Keratinocyte (primary cell): Measurements from ENCODE around the gene DPCD. TPM values are rescaled to one million over a fixed set of nuclear protein-coding genes. Genes with fewer than 3 reads are reported as not detected.

ENCODE experiments used
- DNase-seq: peaks from one replicate; pipeline ENCODE4 v3.0.0-alpha.2; 2011; ENCODE audit warnings: low read depth, missing footprints, low spot score
- FAIRE-seq: peaks from 2 replicates; lab custom pipeline; 2011; peaks lifted over from hg19 to GRCh38; lab: Jason Lieb, UNC
- H2AFZ ChIP-seq: 2 replicates; pipeline ENCODE4 v1.6.0; 2012; ENCODE audit warnings: low read length, control low read depth, inconsistent platforms; ENCODE audit not compliant: control insufficient read depth
- H3K27ac ChIP-seq: 2 replicates; pipeline ENCODE4 v1.5.1; 2011; ENCODE audit warnings: low read length; ENCODE audit not compliant: control insufficient read depth, insufficient read depth
- H3K27me3 ChIP-seq: 3 replicates; pipeline ENCODE4 v1.6.0; 2011; ENCODE audit warnings: low read length; ENCODE audit not compliant: control insufficient read depth, insufficient read depth; ENCODE audit errors: extremely low read depth
- H3K36me3 ChIP-seq, 2 experiments: 2 replicates in 1 of 2; 3 replicates in 1 of 2; pipeline ENCODE4 v1.5.1; 2011; ENCODE audit warnings: low read length in 2 of 2, mild to moderate bottlenecking in 1 of 2; ENCODE audit not compliant: control insufficient read depth in 2 of 2, insufficient read depth in 2 of 2; ENCODE audit errors: extremely low read depth in 1 of 2
- H3K4me1 ChIP-seq: 3 replicates; pipeline ENCODE4 v1.5.1; 2011; ENCODE audit warnings: low read length; ENCODE audit not compliant: control insufficient read depth, insufficient read depth; ENCODE audit errors: extremely low read depth
- H3K4me2 ChIP-seq: 3 replicates; pipeline ENCODE4 v1.6.0; 2011; ENCODE audit warnings: low read depth, low read length; ENCODE audit not compliant: control insufficient read depth, insufficient read depth; ENCODE audit errors: extremely low read depth
- H3K4me3 ChIP-seq, 3 experiments: fragments of 200-600 bp in 1 of 3; sonication (generic) in 1 of 3; 2 replicates in 2 of 3; 3 replicates in 1 of 3; pipeline ENCODE4 v1.5.1; 2011 to 2016; ENCODE audit warnings: low read length in 3 of 3, mild to moderate bottlenecking in 3 of 3, control low read depth in 2 of 3, inconsistent platforms in 1 of 3, low read depth in 1 of 3, mixed read lengths in 1 of 3, mixed run types in 1 of 3, moderate library complexity in 1 of 3; ENCODE audit not compliant: control insufficient read depth in 2 of 3, insufficient read depth in 2 of 3; ENCODE audit errors: extremely low read depth in 1 of 3
- H3K79me2 ChIP-seq: 2 replicates; pipeline ENCODE4 v1.6.0; 2012; ENCODE audit warnings: low read length; ENCODE audit not compliant: control insufficient read depth, insufficient read depth
- H3K9ac ChIP-seq: 3 replicates; pipeline ENCODE4 v1.6.0; 2011; ENCODE audit warnings: low read length; ENCODE audit not compliant: control insufficient read depth, insufficient read depth; ENCODE audit errors: extremely low read depth
- H3K9me1 ChIP-seq: 3 replicates; pipeline ENCODE4 v1.6.0; 2011; ENCODE audit warnings: low read length; ENCODE audit not compliant: control insufficient read depth, insufficient read depth; ENCODE audit errors: extremely low read depth
- H3K9me3 ChIP-seq: 2 replicates; pipeline ENCODE4 v1.5.1; 2012; ENCODE audit warnings: low read depth, low read length; ENCODE audit not compliant: control insufficient read depth
- H4K20me1 ChIP-seq: 3 replicates; pipeline ENCODE4 v1.6.0; 2011; ENCODE audit warnings: low read length; ENCODE audit not compliant: control insufficient read depth, insufficient read depth; ENCODE audit errors: extremely low read depth
- CTCF ChIP-seq, 3 experiments: IDR thresholded peaks in 1 of 3; conservative IDR thresholded peaks in 1 of 3; optimal IDR thresholded peaks in 1 of 3; 2 replicates in 2 of 3; 3 replicates in 1 of 3; pipeline versions ENCODE3 to v1.5.1; 2011; ENCODE audit warnings: low read length in 3 of 3, mild to moderate bottlenecking in 3 of 3, moderate library complexity in 2 of 3, control low read depth in 1 of 3, inconsistent platforms in 1 of 3; ENCODE audit not compliant: insufficient read depth in 2 of 3; ENCODE audit errors: extremely low read depth in 1 of 3
- EZH2 ChIP-seq: IDR thresholded peaks from one replicate; pipeline ENCODE4 v1.6.1; 2012; ENCODE audit warnings: inconsistent platforms, mild to moderate bottlenecking, low read length, moderate library complexity
- dilution Hi-C: fragments of 300-500 bp; cut with MboI; formaldehyde crosslinking; loops from one replicate; pipeline ENCODE4 v1.7.0; 2020; ENCODE audit warnings: low sequenced_read_pairs; ENCODE audit not compliant: extremely low pct_ligation_motif_present
- polyA plus RNA-seq, 5 experiments: library from polyadenylated mRNA; depleted of rRNA in 3 of 5; stranded (reverse) in 3 of 5; stranded (forward) in 1 of 5; unstranded in 1 of 5; fragments of >200 nt; gene quantifications; 1 replicate in 1 of 5; 2 replicates in 3 of 5; 3 replicates in 1 of 5; pipeline versions ENCODE4 v1.2.1 to v1.2.3, GENCODE V29; 2011 to 2012; ENCODE audit warnings: missing spikeins in 2 of 5, low read depth in 1 of 5, low replicate concordance in 1 of 5

DPCD gene
- polyA plus RNA-seq, 1 donor (not counting 4 experiments of a cell fraction or from before 2014, with no cell fraction given): 58.1 TPM

- dilution Hi-C loops: no loop called here
- FAIRE-seq (no peak), DNase-seq (no peak)
- H3K9me1 ChIP-seq: no peaks in the 10 kb centered on the region
- no peaks in the 10 kb centered on the region for H3K27me3 ChIP-seq
- H3K4me1 ChIP-seq: no peaks in the 10 kb centered on the region
- no peak overlapping the region for H3K9ac ChIP-seq
- peaks cover 0 to 4% of the 10 kb centered on the region in 2 experiments for H3K36me3 ChIP-seq
- H3K4me2 ChIP-seq: no peak overlapping the region
- no peak overlapping the region for H2AFZ ChIP-seq
- no peak overlapping the region for H3K27ac ChIP-seq
- H3K4me3 ChIP-seq: no peak overlapping the region
- H3K9me3 ChIP-seq: no peaks in the 10 kb centered on the region
- no peaks in the 10 kb centered on the region for H4K20me1 ChIP-seq
- no peaks in the 10 kb centered on the region for H3K79me2 ChIP-seq
- TF ChIP-seq EZH2 (no peak), CTCF (optimal IDR thresholded peaks at IDR 0.05 in 1 of 3, IDR thresholded peaks at IDR 0.05 in 1 of 3, conservative IDR thresholded peaks at IDR 0.05 in 1 of 3; ENCODE audit: extremely low read depth in 1 of 3, insufficient read depth in 2 of 3, low read length in 3 of 3) (no peak)
Measured at GRCh38 chr10:101646364-101646763, 58.2 kb downstream of the DPCD start.

DNA sequence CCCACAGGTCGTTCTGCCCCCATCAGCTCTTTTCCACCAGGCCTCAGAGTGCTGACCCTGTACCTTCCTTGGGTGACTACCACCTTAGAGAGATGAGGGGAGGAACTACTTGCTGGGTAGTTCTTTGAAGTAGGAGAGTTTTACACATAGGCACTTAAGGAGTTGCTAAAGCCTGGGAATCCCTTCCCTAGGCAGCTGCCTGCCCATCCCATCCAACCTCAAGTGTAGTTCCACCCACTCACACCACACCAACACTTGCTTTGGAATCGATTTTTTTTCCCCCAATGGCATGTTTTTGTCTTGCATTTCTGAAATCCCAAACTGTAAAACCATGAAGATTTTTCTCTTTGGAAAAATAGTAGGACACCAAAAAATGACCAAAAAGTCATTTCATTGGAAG is 59.1 kb downstream of the DPCD start:
- FAIRE-seq (no peak), DNase-seq (no peak)
- no peaks in the 10 kb centered on the region for H3K79me2 ChIP-seq
- no peak overlapping the region for H2AFZ ChIP-seq
- H3K4me3 ChIP-seq: no peak overlapping the region
- H3K4me1 ChIP-seq: no peaks in the 10 kb centered on the region
- H3K9me3 ChIP-seq: no peaks in the 10 kb centered on the region
- H3K9me1 ChIP-seq: no peaks in the 10 kb centered on the region
- no peak overlapping the region for H3K27ac ChIP-seq
- TF ChIP-seq CTCF (optimal IDR thresholded peaks at IDR 0.05 in 1 of 3, IDR thresholded peaks at IDR 0.05 in 1 of 3, conservative IDR thresholded peaks at IDR 0.05 in 1 of 3; ENCODE audit: extremely low read depth in 1 of 3, insufficient read depth in 2 of 3, low read length in 3 of 3): no peak
- TF ChIP-seq EZH2: no peak
- dilution Hi-C loops: no loop called here
- H3K9ac ChIP-seq: no peak overlapping the region
- H4K20me1 ChIP-seq: no peaks in the 10 kb centered on the region
- H3K27me3 ChIP-seq: no peaks in the 10 kb centered on the region
- H3K36me3 ChIP-seq: peaks cover 0 to 4% of the 10 kb centered on the region in 2 experiments
- no peak overlapping the region for H3K4me2 ChIP-seq
